ENCODE results near the gene ABCC6.

DNA sequence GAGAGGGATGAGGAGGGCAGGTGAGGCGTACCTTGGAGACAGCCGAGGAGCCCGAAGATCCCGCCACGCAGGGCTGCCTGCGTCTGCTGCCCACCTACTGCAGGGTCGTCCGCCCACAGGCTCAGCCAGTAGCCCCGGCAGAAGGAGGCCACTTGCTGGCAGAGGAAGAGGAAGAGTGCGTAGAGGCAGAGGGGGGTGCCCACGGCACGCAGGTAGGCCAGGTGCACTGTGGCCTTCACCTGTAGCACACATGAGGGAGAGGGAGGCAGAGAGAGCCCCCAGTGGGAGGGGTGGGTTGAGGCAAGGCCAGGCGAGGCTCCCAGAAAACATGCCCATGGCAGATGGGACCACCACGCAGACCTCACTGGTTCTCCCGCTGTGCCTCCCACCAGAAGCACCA lies 53.7 kb downstream of the ABCC6 start:
- TF ChIP-seq, protein P1, sequence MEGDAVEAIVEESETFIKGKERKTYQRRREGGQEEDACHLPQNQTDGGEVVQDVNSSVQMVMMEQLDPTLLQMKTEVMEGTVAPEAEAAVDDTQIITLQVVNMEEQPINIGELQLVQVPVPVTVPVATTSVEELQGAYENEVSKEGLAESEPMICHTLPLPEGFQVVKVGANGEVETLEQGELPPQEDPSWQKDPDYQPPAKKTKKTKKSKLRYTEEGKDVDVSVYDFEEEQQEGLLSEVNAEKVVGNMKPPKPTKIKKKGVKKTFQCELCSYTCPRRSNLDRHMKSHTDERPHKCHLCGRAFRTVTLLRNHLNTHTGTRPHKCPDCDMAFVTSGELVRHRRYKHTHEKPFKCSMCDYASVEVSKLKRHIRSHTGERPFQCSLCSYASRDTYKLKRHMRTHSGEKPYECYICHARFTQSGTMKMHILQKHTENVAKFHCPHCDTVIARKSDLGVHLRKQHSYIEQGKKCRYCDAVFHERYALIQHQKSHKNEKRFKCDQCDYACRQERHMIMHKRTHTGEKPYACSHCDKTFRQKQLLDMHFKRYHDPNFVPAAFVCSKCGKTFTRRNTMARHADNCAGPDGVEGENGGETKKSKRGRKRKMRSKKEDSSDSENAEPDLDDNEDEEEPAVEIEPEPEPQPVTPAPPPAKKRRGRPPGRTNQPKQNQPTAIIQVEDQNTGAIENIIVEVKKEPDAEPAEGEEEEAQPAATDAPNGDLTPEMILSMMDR (IDR thresholded peaks at IDR 0.05; ENCODE audit: borderline replicate concordance, extremely low read depth, low read length, poor library complexity, severe bottlenecking) = no peak
- no peak for TF ChIP-seq EZH2 (IDR thresholded peaks at IDR 0.05; ENCODE audit: borderline replicate concordance, low read depth, low read length, severe bottlenecking)
